WTC11 (cell line): ENCODE results near the gene NUP50. TPM values are rescaled to one million over a fixed set of nuclear protein-coding genes. Genes with fewer than 3 reads are reported as not detected.

ENCODE experiments used
- ATAC-seq: fragments of 200-7000 bp; cut with Tn5 transposase; 2 replicates; pipeline ENCODE4 v1.10.0; 2021; ENCODE audit warnings: mild to moderate bottlenecking, moderate library complexity
- CTCF ChIA-PET: fragments of 300-600 bp; sonication (Branson Sonifier 250); formaldehyde crosslinking; loops from one replicate; lab custom pipeline; 2021; ENCODE audit warnings: antibody characterized with exemption; lab: Charles Lee
- POLR2A ChIA-PET: fragments of 350-600 bp; sonication (Branson Sonifier 250); formaldehyde crosslinking; loops from one replicate; lab custom pipeline; 2021; ENCODE audit warnings: antibody characterized with exemption; lab: Charles Lee
- DNase-seq: peaks from one replicate; pipeline ENCODE4 v3.0.0; 2021; ENCODE audit warnings: low spot score
- H3K27ac Mint-ChIP-seq: 2 replicates; pipeline ENCODE4 v1.8.0; 2021; ENCODE audit warnings: mixed read lengths
- H3K27me3 Mint-ChIP-seq: 2 replicates; pipeline ENCODE4 v1.8.0; 2021; ENCODE audit warnings: low read depth, mild to moderate bottlenecking, moderate library complexity, mixed read lengths
- H3K36me3 Mint-ChIP-seq: 2 replicates; pipeline ENCODE4 v1.8.0; 2021; ENCODE audit warnings: mixed read lengths
- H3K4me1 Mint-ChIP-seq: 2 replicates; pipeline ENCODE4 v1.8.0; 2022; ENCODE audit warnings: mixed read lengths
- H3K4me3 Mint-ChIP-seq: 2 replicates; pipeline ENCODE4 v1.8.0; 2021; ENCODE audit warnings: mild to moderate bottlenecking, moderate library complexity, mixed read lengths
- H3K9me3 Mint-ChIP-seq: 2 replicates; pipeline ENCODE4 v1.8.0; 2021; ENCODE audit warnings: mixed read lengths
- CREB1 ChIP-seq: sonication (generic); formaldehyde crosslinking; IDR thresholded peaks from 2 replicates; pipeline ENCODE4 v1.8.0; 2023; ENCODE audit warnings: mild to moderate bottlenecking, missing genetic modification reagents
- EMX1 ChIP-seq: fragments of 250-450 bp; sonication (Bioruptor Pico); IDR thresholded peaks from 2 replicates; pipeline ENCODE4 v1.8.0; 2021; ENCODE audit warnings: mild to moderate bottlenecking
- ETV6 ChIP-seq: sonication (generic); formaldehyde crosslinking; IDR thresholded peaks from 2 replicates; pipeline ENCODE4 v1.8.1; 2022; ENCODE audit warnings: mild to moderate bottlenecking, missing genetic modification reagents
- IRF2 ChIP-seq: sonication (generic); formaldehyde crosslinking; IDR thresholded peaks from 2 replicates; pipeline ENCODE4 v1.8.0; 2022; ENCODE audit warnings: low read depth, missing genetic modification reagents, borderline replicate concordance
- MXD4 ChIP-seq: fragments of 250-450 bp; sonication (Bioruptor Pico); IDR thresholded peaks from 2 replicates; pipeline ENCODE4 v1.8.0; 2021; ENCODE audit warnings: mild to moderate bottlenecking, moderate library complexity, borderline replicate concordance
- MYBL2 ChIP-seq: sonication (generic); formaldehyde crosslinking; IDR thresholded peaks from 2 replicates; pipeline ENCODE4 v1.8.1; 2023; ENCODE audit warnings: mild to moderate bottlenecking, moderate library complexity, missing genetic modification reagents
- NFYB ChIP-seq: sonication (generic); formaldehyde crosslinking; conservative IDR thresholded peaks from 2 replicates; pipeline ENCODE4 v1.8.0; 2022; ENCODE audit warnings: low read depth, missing genetic modification reagents
- NR3C1 ChIP-seq: sonication (generic); formaldehyde crosslinking; conservative IDR thresholded peaks from 2 replicates; pipeline ENCODE4 v1.8.1; 2023; ENCODE audit warnings: low read depth, mild to moderate bottlenecking, missing genetic modification reagents
- PRDM15 ChIP-seq: sonication (generic); formaldehyde crosslinking; IDR thresholded peaks from 2 replicates; pipeline ENCODE4 v1.8.0; 2022; ENCODE audit warnings: missing genetic modification reagents
- RORB ChIP-seq: fragments of 250-450 bp; sonication (Bioruptor Pico); IDR thresholded peaks from 2 replicates; pipeline ENCODE4 v1.9.0; 2021; ENCODE audit warnings: mild to moderate bottlenecking
- TEAD1 ChIP-seq: sonication (generic); formaldehyde crosslinking; IDR thresholded peaks from 2 replicates; pipeline ENCODE4 v1.8.0; 2022; ENCODE audit warnings: mild to moderate bottlenecking, missing genetic modification reagents
- USF2 ChIP-seq: sonication (generic); formaldehyde crosslinking; IDR thresholded peaks from 2 replicates; pipeline ENCODE4 v1.8.1; 2023; ENCODE audit warnings: mild to moderate bottlenecking, missing genetic modification reagents, moderate library complexity
- ZBTB21 ChIP-seq: sonication (generic); formaldehyde crosslinking; IDR thresholded peaks from 2 replicates; pipeline ENCODE4 v1.8.1; 2023; ENCODE audit warnings: mild to moderate bottlenecking, missing genetic modification reagents, borderline replicate concordance
- ZNF121 ChIP-seq: sonication (generic); formaldehyde crosslinking; IDR thresholded peaks from 2 replicates; pipeline ENCODE4 v1.8.0; 2023; ENCODE audit warnings: missing genetic modification reagents
- ZNF138 ChIP-seq: sonication (generic); formaldehyde crosslinking; conservative IDR thresholded peaks from 2 replicates; pipeline ENCODE4 v1.8.1; 2022; ENCODE audit warnings: mild to moderate bottlenecking, moderate library complexity, missing genetic modification reagents
- ZNF219 ChIP-seq: sonication (generic); formaldehyde crosslinking; IDR thresholded peaks from 2 replicates; pipeline ENCODE4 v1.8.0; 2023; ENCODE audit warnings: missing genetic modification reagents, mild to moderate bottlenecking, borderline replicate concordance
- total RNA-seq: library from RNA; stranded (reverse); gene quantifications from 3 replicates; pipeline ENCODE4 v1.2.3, GENCODE V29; 2021
- TF ChIP-seq, protein P1 (sequence below): sonication (generic); formaldehyde crosslinking; IDR thresholded peaks from 2 replicates; pipeline ENCODE4 v1.8.0; 2023; ENCODE audit warnings: missing genetic modification reagents, mild to moderate bottlenecking, borderline replicate concordance
- TF ChIP-seq, protein P2 (sequence below): sonication (generic); formaldehyde crosslinking; conservative IDR thresholded peaks from 2 replicates; pipeline ENCODE4 v1.8.1; 2022; ENCODE audit warnings: mild to moderate bottlenecking, missing genetic modification reagents
- TF ChIP-seq, protein P3 (sequence below): sonication (generic); formaldehyde crosslinking; IDR thresholded peaks from 2 replicates; pipeline ENCODE4 v1.8.1; 2022; ENCODE audit warnings: low read depth, mild to moderate bottlenecking, moderate library complexity, missing genetic modification reagents, borderline replicate concordance

The NUP50 gene
- total RNA-seq, 1 experiment from 2014 or later: 131 TPM

DNA sequence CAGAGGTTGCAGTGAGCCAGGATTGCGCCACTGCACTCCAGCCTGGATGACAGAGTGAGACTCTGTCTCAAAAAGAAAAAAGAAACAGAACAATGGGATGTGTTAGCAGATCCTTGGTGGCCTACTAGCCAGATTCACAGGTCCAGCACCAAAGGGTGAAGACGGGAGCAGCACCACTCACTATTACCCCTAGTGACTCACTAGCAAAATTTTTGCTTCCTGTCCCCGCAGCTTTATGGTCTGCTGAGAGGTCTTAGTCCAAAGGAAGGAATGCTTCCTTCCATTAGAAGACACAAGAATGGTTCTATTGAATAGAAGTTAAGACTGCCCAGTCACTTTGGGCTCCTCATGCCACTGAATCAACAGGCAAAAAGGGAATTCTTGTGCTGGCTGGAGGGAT lies 35.9 kb upstream of the NUP50 start:
- no peak for ATAC-seq
- POLR2A ChIA-PET: no interaction called here
- H3K4me1 Mint-ChIP-seq: peaks cover 18% of the 10 kb centered on the region
- no peak for TF ChIP-seq ZNF138
- TF ChIP-seq TEAD1 (CRISPR knock-in tag): no peak
- TF ChIP-seq MYBL2 (CRISPR knock-in tag): no peak
- TF ChIP-seq, all 79 proteins: peak for 0
- Mint-ChIP-seq H3K27ac (no peak overlapping the region), H3K4me3 (no peak overlapping the region), H3K36me3 (0 out of 2 replicates have a peak, but pooled peaks cover 4% of the 10 kb centered on the region), H3K27me3 (peaks cover 6% of the 10 kb centered on the region), H3K9me3 (no peaks in the 10 kb centered on the region)
- no peak for DNase-seq
- CTCF ChIA-PET: interaction anchor here (0.7 kb wide), 1 partner anchor 309 kb away, joined by 3 read pairs; no protein-coding TSS in a partner anchor

DNA sequence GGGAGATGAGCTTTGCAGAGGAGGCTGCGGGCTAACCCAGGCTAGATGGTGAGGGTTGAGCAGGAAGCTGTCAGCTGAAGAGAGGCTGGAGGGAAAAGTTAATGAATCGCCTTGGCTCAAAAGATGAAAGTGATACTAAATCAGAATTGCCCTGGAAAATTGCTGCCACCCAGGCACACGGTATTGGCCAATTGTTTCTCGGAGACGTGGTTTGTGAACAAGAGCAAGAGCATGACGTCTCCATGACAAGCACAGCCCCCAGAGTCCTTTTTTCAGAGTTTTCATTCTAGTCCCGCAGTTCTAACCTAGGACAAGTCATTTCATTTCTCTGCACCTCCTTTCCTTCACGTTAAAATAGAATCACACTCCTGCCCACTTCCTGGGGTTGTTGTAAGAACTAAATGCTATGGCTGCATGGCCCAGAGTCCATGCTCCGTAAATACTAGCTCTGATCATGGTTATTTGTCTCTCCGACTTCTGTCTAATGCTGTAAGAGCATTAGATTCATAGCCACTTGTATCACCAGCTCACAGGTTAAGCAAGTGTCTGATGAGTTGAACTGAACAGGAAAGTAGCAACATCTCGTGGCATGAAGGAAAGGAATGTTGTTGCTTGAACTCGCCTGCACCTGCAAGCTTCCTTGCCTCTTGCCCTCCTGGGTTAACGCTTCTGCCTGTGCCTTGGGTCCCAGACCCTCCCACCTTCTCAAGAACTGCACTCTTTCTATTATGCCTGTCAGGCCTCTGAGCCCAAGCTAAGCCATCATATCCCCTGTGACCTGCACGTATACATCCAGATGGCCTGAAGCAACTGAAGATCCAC lies 33.8 kb upstream of the NUP50 start:
- H3K27ac Mint-ChIP-seq: no peak overlapping the region
- no peak for TF ChIP-seq ZNF121 (CRISPR knock-in tag)
- TF ChIP-seq, protein P1, sequence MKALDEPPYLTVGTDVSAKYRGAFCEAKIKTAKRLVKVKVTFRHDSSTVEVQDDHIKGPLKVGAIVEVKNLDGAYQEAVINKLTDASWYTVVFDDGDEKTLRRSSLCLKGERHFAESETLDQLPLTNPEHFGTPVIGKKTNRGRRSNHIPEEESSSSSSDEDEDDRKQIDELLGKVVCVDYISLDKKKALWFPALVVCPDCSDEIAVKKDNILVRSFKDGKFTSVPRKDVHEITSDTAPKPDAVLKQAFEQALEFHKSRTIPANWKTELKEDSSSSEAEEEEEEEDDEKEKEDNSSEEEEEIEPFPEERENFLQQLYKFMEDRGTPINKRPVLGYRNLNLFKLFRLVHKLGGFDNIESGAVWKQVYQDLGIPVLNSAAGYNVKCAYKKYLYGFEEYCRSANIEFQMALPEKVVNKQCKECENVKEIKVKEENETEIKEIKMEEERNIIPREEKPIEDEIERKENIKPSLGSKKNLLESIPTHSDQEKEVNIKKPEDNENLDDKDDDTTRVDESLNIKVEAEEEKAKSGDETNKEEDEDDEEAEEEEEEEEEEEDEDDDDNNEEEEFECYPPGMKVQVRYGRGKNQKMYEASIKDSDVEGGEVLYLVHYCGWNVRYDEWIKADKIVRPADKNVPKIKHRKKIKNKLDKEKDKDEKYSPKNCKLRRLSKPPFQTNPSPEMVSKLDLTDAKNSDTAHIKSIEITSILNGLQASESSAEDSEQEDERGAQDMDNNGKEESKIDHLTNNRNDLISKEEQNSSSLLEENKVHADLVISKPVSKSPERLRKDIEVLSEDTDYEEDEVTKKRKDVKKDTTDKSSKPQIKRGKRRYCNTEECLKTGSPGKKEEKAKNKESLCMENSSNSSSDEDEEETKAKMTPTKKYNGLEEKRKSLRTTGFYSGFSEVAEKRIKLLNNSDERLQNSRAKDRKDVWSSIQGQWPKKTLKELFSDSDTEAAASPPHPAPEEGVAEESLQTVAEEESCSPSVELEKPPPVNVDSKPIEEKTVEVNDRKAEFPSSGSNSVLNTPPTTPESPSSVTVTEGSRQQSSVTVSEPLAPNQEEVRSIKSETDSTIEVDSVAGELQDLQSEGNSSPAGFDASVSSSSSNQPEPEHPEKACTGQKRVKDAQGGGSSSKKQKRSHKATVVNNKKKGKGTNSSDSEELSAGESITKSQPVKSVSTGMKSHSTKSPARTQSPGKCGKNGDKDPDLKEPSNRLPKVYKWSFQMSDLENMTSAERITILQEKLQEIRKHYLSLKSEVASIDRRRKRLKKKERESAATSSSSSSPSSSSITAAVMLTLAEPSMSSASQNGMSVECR (CRISPR knock-in tag): no peak
- TF ChIP-seq EMX1: no peak
- no peak for TF ChIP-seq RORB (CRISPR knock-in tag)
- TF ChIP-seq ZNF219: no peak
- TF ChIP-seq, protein P2, sequence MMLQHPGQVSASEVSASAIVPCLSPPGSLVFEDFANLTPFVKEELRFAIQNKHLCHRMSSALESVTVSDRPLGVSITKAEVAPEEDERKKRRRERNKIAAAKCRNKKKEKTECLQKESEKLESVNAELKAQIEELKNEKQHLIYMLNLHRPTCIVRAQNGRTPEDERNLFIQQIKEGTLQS (CRISPR knock-in tag): no peak
- TF ChIP-seq CREB1: no peak
- TF ChIP-seq, protein P3, sequence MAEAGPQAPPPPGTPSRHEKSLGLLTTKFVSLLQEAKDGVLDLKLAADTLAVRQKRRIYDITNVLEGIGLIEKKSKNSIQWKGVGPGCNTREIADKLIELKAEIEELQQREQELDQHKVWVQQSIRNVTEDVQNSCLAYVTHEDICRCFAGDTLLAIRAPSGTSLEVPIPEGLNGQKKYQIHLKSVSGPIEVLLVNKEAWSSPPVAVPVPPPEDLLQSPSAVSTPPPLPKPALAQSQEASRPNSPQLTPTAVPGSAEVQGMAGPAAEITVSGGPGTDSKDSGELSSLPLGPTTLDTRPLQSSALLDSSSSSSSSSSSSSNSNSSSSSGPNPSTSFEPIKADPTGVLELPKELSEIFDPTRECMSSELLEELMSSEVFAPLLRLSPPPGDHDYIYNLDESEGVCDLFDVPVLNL (CRISPR knock-in tag): no peak
- DNase-seq (no peak), ATAC-seq (no peak)
- H3K27me3 Mint-ChIP-seq: peaks cover 6% of the 10 kb centered on the region
- H3K4me3 Mint-ChIP-seq: no peak overlapping the region
- H3K9me3 Mint-ChIP-seq: peaks cover 13% of the 10 kb centered on the region
- ChIA-PET POLR2A (interaction anchor here (0.6 kb wide), 1 partner anchor 347 kb away, joined by 3 read pairs; no protein-coding TSS in a partner anchor), CTCF (no interaction called here)
- H3K36me3 Mint-ChIP-seq: peaks cover 18% of the 10 kb centered on the region
- H3K4me1 Mint-ChIP-seq: peaks cover 12% of the 10 kb centered on the region

DNA sequence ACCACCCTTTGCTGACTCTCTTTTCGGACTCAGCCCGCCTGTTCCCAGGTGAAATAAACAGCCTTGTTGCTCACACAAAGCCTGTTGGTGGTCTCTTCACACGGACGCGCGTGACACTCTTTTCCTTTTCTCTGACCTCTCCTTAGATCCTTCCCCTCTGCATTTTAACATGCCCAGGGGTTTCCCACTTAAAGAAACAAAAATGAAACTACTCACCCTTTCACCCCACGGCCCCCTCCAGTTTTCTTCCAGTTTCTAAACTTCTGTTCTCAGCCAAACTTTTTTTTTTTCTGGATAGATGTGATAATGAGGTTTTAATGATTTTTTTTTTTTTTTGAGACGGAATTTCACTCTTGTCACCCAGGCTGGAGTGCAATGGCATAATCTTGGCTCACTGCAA lies 32.8 kb upstream of the NUP50 start:
- POLR2A ChIA-PET: interaction anchor here (0.7 kb wide), 1 partner anchor 419 kb away, joined by 3 read pairs; no protein-coding TSS in a partner anchor
- Mint-ChIP-seq H3K27me3 (peaks cover 4% of the 10 kb centered on the region), H3K27ac (no peak overlapping the region)
- TF ChIP-seq MXD4 (CRISPR knock-in tag) (no peak), USF2 (CRISPR knock-in tag) (no peak), ZBTB21 (CRISPR knock-in tag) (no peak), PRDM15 (no peak), NFYB (no peak), IRF2 (CRISPR knock-in tag) (no peak), NR3C1 (CRISPR knock-in tag) (no peak), ETV6 (CRISPR knock-in tag) (no peak)
- TF ChIP-seq, all 79 proteins: peak for 0
- DNase-seq: no peak
- CTCF ChIA-PET: no interaction called here
- Mint-ChIP-seq H3K36me3 (peaks cover 23% of the 10 kb centered on the region), H3K4me1 (peaks cover 3% of the 10 kb centered on the region), H3K4me3 (no peak overlapping the region), H3K9me3 (peaks cover 17% of the 10 kb centered on the region)
- ATAC-seq: no peak
